ENCODE results near the gene ZNF329.
"Not testable (repeated sequence)": the region's sequence is repeated elsewhere in the genome, so short reads cannot be mapped to it uniquely, and the experiment has no call there.

ZNF329 gene

GRCh38 chr19:58150328-58150921 lies at the start of gene ZNF329:
TSS of gene ZNF329 (minus strand) at chr19:58150789. CDS start at chr19:58129503, 21,286 bp downstream.
- DNase-seq (ENCODE audit: low spot score) = peak; percentile 76

DNA sequence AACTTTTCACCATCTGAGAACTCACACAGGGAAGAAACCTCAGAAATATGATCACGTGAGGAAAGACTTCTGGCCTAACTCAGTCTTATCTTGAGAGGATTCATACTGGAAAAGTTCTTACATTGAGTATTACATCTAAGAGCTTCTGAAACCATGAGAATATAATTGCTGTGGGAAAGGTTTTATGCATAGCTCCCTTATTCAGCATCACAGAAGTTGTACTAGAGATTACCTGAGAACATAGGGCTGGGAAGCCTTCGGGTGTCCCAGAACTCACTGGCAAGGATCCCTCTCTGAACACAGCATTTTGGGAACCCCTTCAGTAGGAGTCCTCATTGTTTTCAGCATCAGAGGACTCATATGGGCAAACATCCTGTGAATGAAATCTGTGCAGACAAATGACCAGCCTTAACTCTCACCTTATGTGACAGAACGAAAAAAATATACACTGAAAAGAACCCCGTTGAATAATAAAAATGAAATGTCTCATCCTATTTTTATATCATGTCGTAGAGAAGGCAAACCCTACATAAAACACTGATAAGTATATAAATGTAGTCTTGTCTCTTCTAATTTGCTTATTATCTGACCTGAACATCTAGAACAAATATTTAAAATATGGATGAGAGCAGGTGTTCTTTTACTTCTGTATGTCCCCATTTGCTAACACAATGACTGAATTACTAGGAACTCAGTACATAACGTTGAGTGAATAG lies 46.5 kb upstream of the ZNF329 start:
- DNase-seq (ENCODE audit: low spot score) = peak; percentile 8

DNA sequence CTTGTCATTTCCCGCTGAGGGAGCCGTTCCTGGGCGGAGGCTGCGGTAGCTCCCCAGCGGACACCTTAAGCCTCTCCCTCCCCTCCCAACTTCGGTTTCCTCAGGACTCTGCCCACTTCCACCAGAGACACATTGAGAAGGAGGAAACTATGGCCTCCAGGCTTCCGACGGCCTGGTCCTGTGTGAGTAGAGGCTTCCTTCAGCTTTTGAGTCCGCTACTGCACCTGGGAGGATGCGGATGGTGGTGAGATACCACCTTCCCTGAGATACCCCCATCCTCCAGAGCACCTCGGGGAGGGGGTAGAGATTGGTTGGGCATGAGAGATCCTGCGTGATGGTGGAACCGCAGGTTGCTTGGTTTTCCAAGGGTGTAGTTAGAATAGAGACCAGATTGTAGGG lies 33.2 kb upstream of the ZNF329 start:
- no peak for DNase-seq (ENCODE audit: low spot score)

GRCh38 chr19:58182989-58183816 lies 32.6 kb upstream of the ZNF329 start, which contains the start of gene ZNF274:
TSS of gene ZNF274 (plus strand) at chr19:58183061. CDS start at chr19:58183966, 905 bp downstream.
- DNase-seq (ENCODE audit: low spot score) = peak; percentile 96

DNA sequence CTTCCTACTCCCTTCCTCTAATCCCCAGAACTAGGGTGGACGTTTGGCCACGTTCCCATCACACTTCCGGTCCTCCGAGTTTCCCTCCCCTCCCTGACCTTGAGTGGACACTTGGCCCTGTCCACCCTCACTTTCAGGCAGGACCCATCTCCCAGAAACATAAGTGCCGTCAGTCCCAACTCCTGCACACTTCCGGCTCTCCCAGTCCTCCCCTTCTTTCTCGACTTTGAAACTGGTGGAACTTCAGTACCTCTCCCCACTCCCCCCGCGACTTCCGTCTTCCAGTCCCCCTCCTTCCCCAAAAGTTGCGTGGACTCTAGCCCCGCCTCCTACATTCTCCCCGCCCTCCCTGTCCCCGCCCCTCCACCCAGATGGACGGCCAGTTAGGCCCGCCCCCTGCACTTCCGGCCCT lies 32.0 kb upstream of the ZNF329 start:
- no peak for DNase-seq (ENCODE audit: low spot score)

DNA sequence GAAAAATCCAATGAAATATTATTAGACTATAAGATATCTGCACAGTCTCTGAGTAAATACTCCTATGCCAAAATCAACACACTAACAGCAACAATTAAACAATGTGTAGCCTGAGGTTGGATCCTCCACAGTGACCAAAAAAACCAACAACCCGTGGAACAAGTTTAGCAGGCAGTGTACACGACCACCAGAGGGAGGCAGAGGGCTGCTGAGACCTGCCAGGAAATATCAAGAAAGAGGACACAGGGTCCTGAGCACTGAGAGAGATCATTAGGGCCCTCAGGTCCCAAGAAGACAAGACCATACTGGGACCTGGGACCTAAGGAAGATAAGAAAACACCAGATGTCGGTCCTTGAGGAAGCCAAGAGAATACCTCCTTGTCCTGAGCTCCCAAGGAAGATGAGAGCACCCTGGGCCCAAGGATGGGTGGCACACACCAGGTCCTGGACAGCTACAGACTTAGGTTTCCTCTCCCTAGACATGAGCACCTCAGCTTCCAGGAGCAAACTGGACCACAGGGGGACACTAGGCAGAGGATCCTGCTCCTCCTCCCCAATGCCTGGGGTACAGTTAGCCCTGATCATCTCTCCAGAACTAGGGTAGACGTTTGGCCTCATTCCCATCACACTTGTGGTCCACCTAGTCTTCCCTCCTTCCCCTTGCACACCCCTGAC lies 31.4 kb upstream of the ZNF329 start:
- peak; percentile 63 for DNase-seq (ENCODE audit: low spot score)

- DNase-seq (ENCODE audit: low spot score) = no peak
Observed at GRCh38 chr19:58170860-58171259, 20.3 kb upstream of the ZNF329 start.

GRCh38 chr19:58166708-58167280 lies 16.2 kb upstream of the ZNF329 start:
- DNase-seq (ENCODE audit: low spot score) = no peak

- no peak for DNase-seq (ENCODE audit: low spot score)
Observed at GRCh38 chr19:58166268-58166667, 15.7 kb upstream of the ZNF329 start.

DNA sequence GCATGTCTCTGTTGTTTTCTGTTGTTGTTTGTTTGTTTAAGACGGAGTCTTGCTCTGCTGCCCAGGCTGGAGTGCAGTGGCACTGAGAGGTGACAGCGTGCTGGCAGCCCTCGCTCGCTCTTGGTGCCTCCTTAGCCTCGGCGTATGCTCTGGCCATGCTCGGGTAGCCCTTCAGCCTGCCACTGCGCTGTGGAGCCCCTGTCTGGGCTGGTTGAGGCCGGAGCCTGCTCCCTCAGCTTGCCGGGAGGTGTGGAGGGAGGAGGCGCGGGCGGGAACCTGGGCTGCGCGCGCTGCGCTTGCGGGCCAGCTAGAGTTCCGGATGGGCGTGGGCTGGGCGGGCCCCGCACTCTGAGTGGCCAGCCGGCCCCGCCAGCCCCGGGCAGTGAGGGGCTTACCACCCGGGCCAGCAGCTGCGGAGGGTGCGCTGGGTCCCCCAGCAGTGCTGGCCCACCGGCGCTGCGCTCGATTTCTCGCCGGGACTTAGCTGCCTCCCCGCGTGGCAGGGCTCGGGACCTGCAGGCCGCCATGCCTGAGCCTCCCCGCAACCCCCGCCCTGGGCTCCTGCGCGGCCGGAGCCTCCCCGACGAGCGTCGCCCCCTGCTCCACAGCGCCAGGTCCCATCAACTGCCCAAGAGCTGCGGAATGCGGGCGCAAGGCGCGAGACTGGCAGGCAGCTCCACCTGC lies 6.6 kb upstream of the ZNF329 start:
- no peak for DNase-seq (ENCODE audit: low spot score)

GRCh38 chr19:58154679-58155648 lies 4.4 kb upstream of the ZNF329 start:
- DNase-seq (ENCODE audit: low spot score) = peak; percentile 91

GRCh38 chr19:58154287-58154678 lies 3.7 kb upstream of the ZNF329 start:
- DNase-seq (ENCODE audit: low spot score) = peak; percentile 61

DNA sequence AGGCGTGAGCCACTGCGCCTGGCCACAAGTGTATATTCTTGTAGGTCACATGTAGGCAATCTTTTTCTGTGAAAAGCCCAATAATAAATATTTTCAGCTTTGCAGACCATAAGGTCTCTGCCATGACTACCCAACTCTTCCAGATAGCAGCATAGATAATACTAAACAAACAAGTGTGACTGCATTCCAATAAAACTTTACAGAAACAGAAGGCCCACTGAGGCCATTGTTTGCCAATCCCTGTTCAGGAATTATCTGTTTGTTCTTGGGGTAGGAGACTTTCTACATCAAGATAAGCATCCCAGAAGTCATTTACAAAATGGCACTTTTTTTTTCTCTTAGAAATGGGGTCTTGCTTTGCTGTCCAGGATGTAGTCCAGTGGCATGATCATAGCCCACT lies 2.8 kb upstream of the ZNF329 start:
- no peak for DNase-seq (ENCODE audit: low spot score)

DNA sequence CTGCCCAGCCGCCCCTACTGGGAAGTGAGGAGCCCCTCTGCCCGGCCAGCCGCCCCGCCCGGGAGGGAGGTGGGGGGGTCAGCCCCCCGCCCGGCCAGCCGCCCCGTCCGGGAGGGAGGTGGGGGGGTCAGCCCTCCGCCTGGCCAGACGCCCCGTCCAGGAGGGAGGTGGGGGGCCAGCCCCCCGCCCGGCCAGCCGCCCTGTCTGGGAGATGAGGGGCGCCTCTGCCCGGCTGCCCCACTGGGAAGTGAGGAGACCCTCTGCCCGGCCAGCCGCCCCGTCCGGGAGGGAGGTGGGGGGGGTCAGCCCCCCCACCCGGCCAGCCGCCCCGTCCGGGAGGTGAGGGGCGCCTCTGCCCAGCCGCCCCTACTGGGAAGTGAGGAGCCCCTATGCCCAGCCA lies 3.1 kb downstream of the ZNF329 start:
- not testable (repeated sequence) for DNase-seq (ENCODE audit: low spot score)

- DNase-seq (ENCODE audit: low spot score) = no peak
Observed at GRCh38 chr19:58145849-58146248, 4.7 kb downstream of the ZNF329 start.

- no peak for DNase-seq (ENCODE audit: low spot score)
Observed at GRCh38 chr19:58134244-58134643, 16.3 kb downstream of the ZNF329 start.

DNA sequence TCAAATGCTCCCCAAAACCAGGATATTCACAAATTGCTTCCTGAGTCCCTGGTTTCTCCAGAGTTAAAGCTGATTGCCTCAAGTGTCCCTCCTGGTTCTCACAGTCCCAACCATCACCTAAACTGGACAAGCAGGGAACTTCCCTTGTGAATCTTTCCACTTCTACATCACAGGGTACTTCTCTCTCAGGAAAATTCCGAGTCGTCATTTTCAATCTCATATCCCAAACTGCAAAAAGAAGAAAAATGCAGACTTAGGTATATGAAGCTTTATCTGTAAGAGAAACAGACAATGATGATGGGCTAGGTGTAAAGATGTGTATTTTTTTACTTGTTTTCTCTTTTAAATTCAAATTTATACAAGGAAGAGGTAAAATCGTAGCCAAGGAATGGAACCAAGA lies 21.3 kb downstream of the ZNF329 start:
- no peak for DNase-seq (ENCODE audit: low spot score)

GRCh38 chr19:58128041-58128685 lies 22.4 kb downstream of the ZNF329 start:
- no peak for DNase-seq (ENCODE audit: low spot score)

- no peak for DNase-seq (ENCODE audit: low spot score)
Observed at GRCh38 chr19:58123354-58123753, 27.2 kb downstream of the ZNF329 start.
